ENCODE measurements around the gene ALPL.

The ALPL gene

GRCh38 chr1:21576031-21576797, 67.0 kb downstream of the ALPL start:
- H3K9me3 ChIP-seq (ENCODE audit: severe bottlenecking), result no peaks in the 10 kb centered on the region
- H3K4me3 ChIP-seq (ENCODE audit: low read depth, low read length), result no peak overlapping the region
- no peak overlapping the region for H3K27ac ChIP-seq
- TF ChIP-seq CTCF (IDR thresholded peaks at IDR 0.05; ENCODE audit: low read depth, low read length), result no peak
- H3K27me3 ChIP-seq (ENCODE audit: insufficient read depth, low read depth, severe bottlenecking), result no peaks in the 10 kb centered on the region
- no peaks in the 10 kb centered on the region for H3K36me3 ChIP-seq
- DNase-seq, result no peak

GRCh38 chr1:21576798-21577187, 67.6 kb downstream of the ALPL start:
- no peak for TF ChIP-seq CTCF (IDR thresholded peaks at IDR 0.05; ENCODE audit: low read depth, low read length)
- Histone ChIP-seq H3K4me3 (ENCODE audit: low read depth, low read length) (no peak overlapping the region), H3K36me3 (no peaks in the 10 kb centered on the region), H3K27me3 (ENCODE audit: insufficient read depth, low read depth, severe bottlenecking) (no peaks in the 10 kb centered on the region), H3K27ac (no peak overlapping the region), H3K9me3 (ENCODE audit: severe bottlenecking) (no peaks in the 10 kb centered on the region)
- no peak for DNase-seq

- DNase-seq, result no peak
- TF ChIP-seq CTCF (IDR thresholded peaks at IDR 0.05; ENCODE audit: low read depth, low read length), result no peak
- Histone ChIP-seq H3K4me3 (ENCODE audit: low read depth, low read length) (no peak overlapping the region), H3K27me3 (ENCODE audit: insufficient read depth, low read depth, severe bottlenecking) (no peaks in the 10 kb centered on the region), H3K27ac (no peak overlapping the region), H3K36me3 (no peaks in the 10 kb centered on the region), H3K9me3 (ENCODE audit: severe bottlenecking) (no peaks in the 10 kb centered on the region)
Observed at GRCh38 chr1:21577324-21577723, 68.1 kb downstream of the ALPL start.

- Histone ChIP-seq H3K27me3 (ENCODE audit: insufficient read depth, low read depth, severe bottlenecking) (no peaks in the 10 kb centered on the region), H3K27ac (no peak overlapping the region), H3K9me3 (ENCODE audit: severe bottlenecking) (no peaks in the 10 kb centered on the region), H3K36me3 (no peaks in the 10 kb centered on the region), H3K4me3 (ENCODE audit: low read depth, low read length) (no peak overlapping the region)
- no peak for TF ChIP-seq CTCF (IDR thresholded peaks at IDR 0.05; ENCODE audit: low read depth, low read length)
- DNase-seq, result no peak
Observed at GRCh38 chr1:21577933-21578332, 68.7 kb downstream of the ALPL start.

- no peaks in the 10 kb centered on the region for H3K36me3 ChIP-seq
- no peaks in the 10 kb centered on the region for H3K9me3 ChIP-seq (ENCODE audit: severe bottlenecking)
- no peaks in the 10 kb centered on the region for H3K27me3 ChIP-seq (ENCODE audit: insufficient read depth, low read depth, severe bottlenecking)
- no peak overlapping the region for H3K27ac ChIP-seq
- no peak overlapping the region for H3K4me3 ChIP-seq (ENCODE audit: low read depth, low read length)
- DNase-seq, result no peak
- no peak for TF ChIP-seq CTCF (IDR thresholded peaks at IDR 0.05; ENCODE audit: low read depth, low read length)
Observed at GRCh38 chr1:21579791-21580190, 70.6 kb downstream of the ALPL start.

GRCh38 chr1:21584096-21584495, 74.9 kb downstream of the ALPL start:
- no peak for TF ChIP-seq CTCF (IDR thresholded peaks at IDR 0.05; ENCODE audit: low read depth, low read length)
- H3K27ac ChIP-seq, result no peak overlapping the region
- H3K36me3 ChIP-seq, result no peaks in the 10 kb centered on the region
- no peaks in the 10 kb centered on the region for H3K27me3 ChIP-seq (ENCODE audit: insufficient read depth, low read depth, severe bottlenecking)
- no peaks in the 10 kb centered on the region for H3K9me3 ChIP-seq (ENCODE audit: severe bottlenecking)
- no peak overlapping the region for H3K4me3 ChIP-seq (ENCODE audit: low read depth, low read length)
- DNase-seq, result no peak
